Gastroesophageal sphincter (tissue), 4 donors: Measurements from ENCODE around the gene DRC1. TPM values are rescaled to one million over a fixed set of nuclear protein-coding genes. Genes with fewer than 3 reads are reported as not detected.

Source experiments
- ATAC-seq: fragments of 150-250 bp; one replicate; pipeline ENCODE4 v1.9.1; 2016; ENCODE audit warnings: mild to moderate bottlenecking, moderate library complexity
- H3K27ac ChIP-seq, 4 donors: fragments of 200-600 bp; sonication (generic) in 3 of 4; 1 replicate in 3 of 4; 2 replicates in 1 of 4; pipeline ENCODE4 v1.5.1; 2016 to 2019
- H3K27me3 ChIP-seq: fragments of 200-600 bp; sonication (generic); one replicate; pipeline ENCODE4 v1.5.1; 2019
- H3K36me3 ChIP-seq, 2 donors: fragments of 200-600 bp; sonication (generic); one replicate each; pipeline ENCODE4 v1.5.1; 2019; ENCODE audit warnings: control low read depth in 1 of 2
- H3K4me1 ChIP-seq, 3 donors: fragments of 200-600 bp; sonication (generic); 1 replicate in 2 of 3; 2 replicates in 1 of 3; pipeline ENCODE4 v1.5.1; 2016 to 2019; ENCODE audit warnings: control low read depth in 2 of 3
- H3K4me3 ChIP-seq, 2 donors: fragments of 200-600 bp; sonication (generic); one replicate each; pipeline ENCODE4 v1.5.1; 2019; ENCODE audit warnings: mild to moderate bottlenecking in 1 of 2, moderate library complexity in 1 of 2
- H3K9me3 ChIP-seq, 3 donors: fragments of 200-600 bp; sonication (generic); one replicate each; pipeline ENCODE4 v1.5.1; 2017 to 2019; ENCODE audit warnings: control low read depth in 2 of 3
- EP300 ChIP-seq: sonication (generic); formaldehyde crosslinking; IDR thresholded peaks from one replicate; pipeline ENCODE4 v1.6.1; 2017; ENCODE audit warnings: antibody characterized with exemption, mild to moderate bottlenecking
- POLR2A ChIP-seq, 2 donors: fragments of 450-650 bp; IDR thresholded peaks; one replicate each; pipeline ENCODE4 v1.6.1; 2017; ENCODE audit warnings: antibody characterized with exemption in 2 of 2, mild to moderate bottlenecking in 2 of 2, moderate library complexity in 1 of 2
- POLR2AphosphoS5 ChIP-seq: sonication (generic); formaldehyde crosslinking; IDR thresholded peaks from one replicate; pipeline ENCODE4 v1.6.1; 2017; ENCODE audit warnings: antibody characterized with exemption
- WGBS, 2 donors: methylation state at CpG; one replicate each; pipeline ENCODE4 v1.1.5; 2018; ENCODE audit warnings: low coverage in 1 of 2; 5-methylcytosine and 5-hydroxymethylcytosine counted together
- total RNA-seq, 4 donors: library from RNA; depleted of rRNA; stranded (reverse); fragments of >200 nt; gene quantifications; one replicate each; pipeline ENCODE4 v1.1.0, GENCODE V29; 2016
- TF ChIP-seq, protein P1 (sequence below), 4 experiments: fragments of 200-600 bp in 2 of 4; fragments of 450-650 bp in 2 of 4; sonication (generic) in 1 of 4; IDR thresholded peaks; one replicate each; pipeline ENCODE4 v1.5.1; 2017 to 2019; ENCODE audit warnings: antibody characterized with exemption in 4 of 4, mild to moderate bottlenecking in 2 of 4, moderate library complexity in 2 of 4

DRC1 gene
- total RNA-seq, 4 donors from 2014 or later, result 0.27 to 2.3 (median 0.54) TPM; not detected in 1

DNA sequence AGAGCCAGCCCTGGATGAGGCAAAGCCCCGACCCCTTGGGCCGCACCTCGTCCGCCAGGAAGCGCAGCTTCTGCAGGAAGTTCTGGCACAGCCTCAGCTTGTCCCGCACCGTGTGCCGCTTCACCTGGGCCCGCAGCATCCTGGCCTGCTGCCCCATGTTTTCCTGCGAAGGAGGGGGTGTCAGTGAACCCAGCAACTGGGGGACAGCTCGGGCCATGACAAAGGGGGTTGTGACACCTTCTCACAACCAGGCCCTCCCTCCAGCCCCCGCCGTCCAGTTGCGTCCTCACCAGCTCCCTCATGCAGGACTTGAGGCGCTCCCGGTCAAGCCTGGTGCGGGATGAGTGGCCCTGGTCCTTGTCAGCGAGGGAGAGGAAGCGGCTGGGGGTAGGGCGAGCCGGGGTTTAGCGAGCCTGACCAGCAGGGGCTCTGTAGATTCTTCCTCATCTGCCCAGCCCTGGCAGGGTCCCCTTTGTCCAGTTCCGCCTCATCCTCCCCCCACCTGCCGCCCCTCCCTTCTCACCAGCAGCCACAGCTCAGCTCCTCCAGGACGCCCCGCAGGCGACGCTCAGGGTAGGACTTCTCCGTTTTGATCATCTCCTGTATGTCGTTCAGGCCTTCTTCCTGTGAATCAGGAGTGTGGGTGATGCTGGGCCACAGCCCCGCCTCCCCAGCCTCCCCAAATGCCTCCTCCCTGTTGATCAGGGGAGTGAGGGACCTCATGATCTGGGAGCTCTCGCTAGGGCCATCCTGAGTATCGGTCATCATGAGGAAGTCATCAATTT lies 75.6 kb downstream of the DRC1 start:
- no peak overlapping the region for H3K27ac ChIP-seq
- WGBS, 2 donors, result 60% methylated on average over 1 of the region's 33 CpGs; no CpG with 5 or more reads in 1 of the 2 donors
- peaks cover 0 to 12% (median 0%) of the 10 kb centered on the region in 3 donors for H3K4me1 ChIP-seq
- no peaks in the 10 kb centered on the region for H3K9me3 ChIP-seq
- no peaks in the 10 kb centered on the region for H3K36me3 ChIP-seq
- no peaks in the 10 kb centered on the region for H3K27me3 ChIP-seq
- H3K4me3 ChIP-seq, result no peak overlapping the region
- TF ChIP-seq POLR2A (IDR thresholded peaks at IDR 0.05), result no peak
- TF ChIP-seq EP300, result no peak
- TF ChIP-seq, protein P1, sequence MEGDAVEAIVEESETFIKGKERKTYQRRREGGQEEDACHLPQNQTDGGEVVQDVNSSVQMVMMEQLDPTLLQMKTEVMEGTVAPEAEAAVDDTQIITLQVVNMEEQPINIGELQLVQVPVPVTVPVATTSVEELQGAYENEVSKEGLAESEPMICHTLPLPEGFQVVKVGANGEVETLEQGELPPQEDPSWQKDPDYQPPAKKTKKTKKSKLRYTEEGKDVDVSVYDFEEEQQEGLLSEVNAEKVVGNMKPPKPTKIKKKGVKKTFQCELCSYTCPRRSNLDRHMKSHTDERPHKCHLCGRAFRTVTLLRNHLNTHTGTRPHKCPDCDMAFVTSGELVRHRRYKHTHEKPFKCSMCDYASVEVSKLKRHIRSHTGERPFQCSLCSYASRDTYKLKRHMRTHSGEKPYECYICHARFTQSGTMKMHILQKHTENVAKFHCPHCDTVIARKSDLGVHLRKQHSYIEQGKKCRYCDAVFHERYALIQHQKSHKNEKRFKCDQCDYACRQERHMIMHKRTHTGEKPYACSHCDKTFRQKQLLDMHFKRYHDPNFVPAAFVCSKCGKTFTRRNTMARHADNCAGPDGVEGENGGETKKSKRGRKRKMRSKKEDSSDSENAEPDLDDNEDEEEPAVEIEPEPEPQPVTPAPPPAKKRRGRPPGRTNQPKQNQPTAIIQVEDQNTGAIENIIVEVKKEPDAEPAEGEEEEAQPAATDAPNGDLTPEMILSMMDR (IDR thresholded peaks at IDR 0.05), result no peak
- TF ChIP-seq POLR2AphosphoS5, result no peak
- no peak for ATAC-seq

DNA sequence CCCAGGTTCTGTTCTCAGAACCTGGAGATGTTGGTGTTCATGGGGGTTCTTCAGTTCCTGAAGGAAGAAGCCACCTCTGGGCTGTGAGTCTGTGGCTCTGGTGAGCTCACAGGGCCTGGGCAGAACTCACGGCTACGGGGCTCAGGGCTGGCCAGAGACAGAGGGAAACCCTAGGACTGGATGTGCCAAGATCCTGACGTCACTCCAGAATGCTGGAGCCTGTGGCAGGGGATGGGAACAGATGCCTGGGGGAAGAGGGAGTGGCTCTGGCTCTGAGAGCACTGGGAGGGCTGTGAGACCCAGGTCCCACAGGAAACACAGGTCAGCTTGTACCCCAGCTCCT lies 76.2 kb downstream of the DRC1 start, which contains the start of gene OTOF:
Gene OTOF, minus strand, starts transcription at position 214 of the 343 bp plus-strand sequence.
- Histone ChIP-seq H3K27ac (no peak within 1 kb of the TSS), H3K4me3 (no peak within 1 kb of the TSS), H3K9me3 (no peaks in the 10 kb centered on the region), H3K27me3 (no peaks in the 10 kb centered on the region), H3K4me1 (peaks cover 0 to 12% (median 0%) of the 10 kb centered on the region in 3 donors), H3K36me3 (no peaks in the 10 kb centered on the region)
- ATAC-seq, result peak; percentile 60
- TF ChIP-seq EP300 (no peak), POLR2AphosphoS5 (no peak), POLR2A (IDR thresholded peaks at IDR 0.05) (no peak)
- TF ChIP-seq, protein P1 (IDR thresholded peaks at IDR 0.05), result no peak
- WGBS, 2 donors, result no CpG with 5 or more reads among the region's 3 CpGs

DNA sequence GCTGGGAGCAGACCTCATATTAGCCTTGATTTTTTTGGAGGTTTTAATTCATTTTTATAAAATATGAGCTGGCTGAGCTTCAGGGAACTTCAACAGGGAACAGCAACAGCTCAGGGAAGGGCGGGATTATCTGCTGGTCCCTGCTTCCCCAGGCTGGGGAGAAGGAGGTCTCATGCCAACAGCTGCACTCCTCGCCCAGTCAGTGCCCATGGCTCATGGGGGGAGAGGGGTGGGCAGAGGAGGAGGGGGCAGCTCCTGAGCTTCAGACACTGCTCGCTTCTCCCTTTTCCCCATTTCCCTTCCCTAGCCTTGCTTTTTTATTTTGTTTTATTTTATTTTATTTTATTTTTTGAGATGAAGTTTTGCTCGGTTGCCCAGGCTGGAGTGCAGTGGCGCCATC lies 76.6 kb downstream of the DRC1 start:
- WGBS, 2 donors, result 69 to 100% methylated on average over 1 to 5 of the region's 5 CpGs
- H3K27me3 ChIP-seq, result no peaks in the 10 kb centered on the region
- TF ChIP-seq POLR2A (IDR thresholded peaks at IDR 0.05) (no peak), EP300 (no peak), POLR2AphosphoS5 (no peak)
- TF ChIP-seq, protein P1 (IDR thresholded peaks at IDR 0.05), result no peak
- H3K4me3 ChIP-seq, result no peak overlapping the region
- no peak overlapping the region for H3K27ac ChIP-seq
- peaks cover 0 to 12% (median 0%) of the 10 kb centered on the region in 3 donors for H3K4me1 ChIP-seq
- H3K9me3 ChIP-seq, result no peaks in the 10 kb centered on the region
- ATAC-seq, result no peak
- no peaks in the 10 kb centered on the region for H3K36me3 ChIP-seq

DNA sequence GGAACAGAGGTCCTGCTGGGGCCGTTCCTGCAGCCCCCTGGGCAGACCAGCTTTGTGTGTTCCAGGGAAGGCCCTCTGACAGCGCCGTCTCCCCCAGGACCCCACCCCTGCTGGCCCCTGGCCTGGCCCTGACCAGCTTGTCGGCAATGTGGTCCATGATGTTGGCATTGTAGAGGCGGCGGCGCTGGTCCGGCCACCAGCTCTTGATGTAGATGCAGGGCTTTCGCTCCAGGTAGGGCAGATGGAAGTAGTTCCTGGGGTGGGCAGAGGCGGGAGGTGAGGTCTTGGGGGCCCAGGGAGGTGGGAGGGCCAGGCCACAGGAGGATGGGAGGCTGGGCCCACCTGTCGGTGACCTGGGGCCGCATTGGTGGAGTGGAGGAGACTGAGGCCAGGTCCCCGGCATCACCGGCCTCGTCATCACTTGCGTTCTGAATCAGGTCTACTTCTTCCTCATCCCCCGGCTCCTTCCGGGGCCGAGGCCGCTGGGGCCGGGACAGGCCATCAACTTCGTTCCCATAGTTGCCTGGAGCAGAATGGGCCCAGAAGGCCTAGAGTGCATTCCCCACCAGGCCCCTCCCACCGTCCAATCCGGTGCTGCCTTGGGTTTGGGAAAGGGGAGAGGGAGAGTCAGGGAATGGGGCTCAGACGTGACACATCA lies 77.5 kb downstream of the DRC1 start:
- no peak for ATAC-seq
- no peak overlapping the region for H3K27ac ChIP-seq
- H3K27me3 ChIP-seq, result no peaks in the 10 kb centered on the region
- no CpG with 5 or more reads among the region's 25 CpGs for WGBS, 2 donors
- no peak for TF ChIP-seq POLR2A (IDR thresholded peaks at IDR 0.05)
- TF ChIP-seq EP300, result no peak
- TF ChIP-seq POLR2AphosphoS5, result no peak
- TF ChIP-seq, protein P1 (IDR thresholded peaks at IDR 0.05), result no peak
- no peaks in the 10 kb centered on the region for H3K9me3 ChIP-seq
- no peaks in the 10 kb centered on the region for H3K36me3 ChIP-seq
- no peak overlapping the region for H3K4me3 ChIP-seq
- peaks cover 0 to 15% (median 0%) of the 10 kb centered on the region in 3 donors for H3K4me1 ChIP-seq
